ENCODE data around the gene ULBP1. TPM values are rescaled to one million over a fixed set of nuclear protein-coding genes. Genes with fewer than 3 reads are reported as not detected.
"Not testable (repeated sequence)": the region's sequence is repeated elsewhere in the genome, so short reads cannot be mapped to it uniquely, and the experiment has no call there.

Gene ULBP1
- 10 to 100 TPM in 1 of 2 donors, 1 to 10 TPM in 1; 9.4 to 12.4 TPM for total RNA-seq

DNA sequence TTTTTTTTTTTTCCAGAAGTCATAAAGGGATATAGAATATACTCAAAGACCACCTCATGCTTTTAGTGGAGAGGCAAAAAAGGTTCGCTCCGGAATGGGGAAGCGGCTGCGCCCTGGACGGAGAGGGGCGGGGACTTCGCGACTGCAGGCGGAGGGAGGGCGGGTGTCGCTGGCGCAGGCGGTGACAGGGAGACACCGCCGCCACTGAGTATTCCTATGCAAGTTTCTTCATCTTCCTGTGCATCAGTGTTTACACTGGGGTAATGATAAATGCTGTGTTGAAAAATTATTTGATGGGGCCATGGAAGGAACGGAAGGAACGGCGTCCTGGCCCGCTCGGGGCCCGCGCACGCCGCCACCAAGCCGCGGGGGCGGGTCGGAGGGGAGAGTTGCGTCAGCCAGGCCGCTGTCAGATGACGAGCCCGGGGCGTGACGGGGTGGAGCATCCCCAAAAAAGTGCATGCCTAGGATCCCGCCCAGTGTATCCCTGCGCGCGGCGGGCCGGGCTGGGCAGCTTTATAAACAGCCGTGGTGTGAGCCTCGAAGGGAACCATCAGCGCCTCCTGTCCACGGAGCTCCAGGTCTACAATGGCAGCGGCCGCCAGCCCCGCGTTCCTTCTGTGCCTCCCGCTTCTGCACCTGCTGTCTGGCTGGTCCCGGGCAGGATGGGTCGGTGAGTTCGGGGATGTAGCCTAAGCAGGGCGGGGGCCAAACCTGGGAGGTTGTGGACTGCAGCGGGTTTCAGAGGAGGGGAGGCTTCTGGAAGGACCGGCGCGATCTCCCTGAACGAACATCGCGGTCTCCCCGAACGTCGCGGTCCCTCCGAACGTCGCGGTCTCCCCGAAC lies at the start of gene ULBP1:
TSS of gene ULBP1 (plus strand) at position 482 of the 846 bp plus-strand sequence. CDS start at position 589, 107 bp downstream.
- Mint-ChIP-seq H3K9me3 (no peaks in the 10 kb centered on the region), H3K4me1 (ENCODE audit: low read depth) (peaks cover 39% of the 10 kb centered on the region), H3K4me3 (peak within 1 kb of the TSS; percentile 85 to 98), H3K36me3 (ENCODE audit: insufficient read depth in 2 of 2) (peaks cover 8 to 12% of the 10 kb centered on the region in 2 donors), H3K27ac (peak within 1 kb of the TSS; percentile 91), H3K27me3 (ENCODE audit: low read depth) (peaks cover 94% of the 10 kb centered on the region)
- peak; percentile 89 to 91 for DNase-seq
- ATAC-seq (replicated peaks in 1 of 2) = peak; percentile 81 to 84

GRCh38 chr6:149915970-149916865 lies 47.5 kb upstream of the ULBP1 start:
- H3K27me3 Mint-ChIP-seq (ENCODE audit: low read depth) = peaks cover 51% of the 10 kb centered on the region
- H3K27ac Mint-ChIP-seq = no peak overlapping the region
- H3K36me3 Mint-ChIP-seq (ENCODE audit: insufficient read depth in 2 of 2) = no peaks in the 10 kb centered on the region
- H3K4me1 Mint-ChIP-seq (ENCODE audit: low read depth) = no peaks in the 10 kb centered on the region
- DNase-seq (no peak), ATAC-seq (replicated peaks in 1 of 2) (no peak)
- H3K4me3 Mint-ChIP-seq = no peak overlapping the region
- H3K9me3 Mint-ChIP-seq = no peaks in the 10 kb centered on the region

DNA sequence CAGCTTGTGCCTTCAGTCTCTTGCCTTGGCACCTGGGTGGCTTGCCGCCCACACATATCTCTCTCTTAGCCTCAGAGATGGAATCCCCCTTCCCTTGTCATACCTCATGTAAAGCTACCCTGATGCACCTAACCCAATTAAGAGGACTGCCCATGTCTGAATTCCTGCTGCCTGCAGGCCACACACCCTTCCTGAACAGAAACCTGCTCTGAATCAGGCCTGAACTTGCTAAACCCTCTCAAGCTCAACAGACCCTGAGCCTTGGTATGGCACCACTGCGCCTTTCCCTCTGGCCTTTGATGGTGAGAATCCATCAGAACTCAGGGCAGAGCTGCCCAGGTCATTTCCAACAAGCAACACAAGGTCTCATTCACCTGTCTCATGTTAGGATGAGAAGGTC lies 46.1 kb upstream of the ULBP1 start:
- Mint-ChIP-seq H3K27me3 (ENCODE audit: low read depth) (peaks cover 61% of the 10 kb centered on the region), H3K4me1 (ENCODE audit: low read depth) (peaks cover 9% of the 10 kb centered on the region), H3K36me3 (ENCODE audit: insufficient read depth in 2 of 2) (no peaks in the 10 kb centered on the region), H3K9me3 (no peaks in the 10 kb centered on the region), H3K27ac (no peak overlapping the region), H3K4me3 (no peak overlapping the region)
- ATAC-seq (replicated peaks in 1 of 2) (no peak), DNase-seq (no peak)

DNA sequence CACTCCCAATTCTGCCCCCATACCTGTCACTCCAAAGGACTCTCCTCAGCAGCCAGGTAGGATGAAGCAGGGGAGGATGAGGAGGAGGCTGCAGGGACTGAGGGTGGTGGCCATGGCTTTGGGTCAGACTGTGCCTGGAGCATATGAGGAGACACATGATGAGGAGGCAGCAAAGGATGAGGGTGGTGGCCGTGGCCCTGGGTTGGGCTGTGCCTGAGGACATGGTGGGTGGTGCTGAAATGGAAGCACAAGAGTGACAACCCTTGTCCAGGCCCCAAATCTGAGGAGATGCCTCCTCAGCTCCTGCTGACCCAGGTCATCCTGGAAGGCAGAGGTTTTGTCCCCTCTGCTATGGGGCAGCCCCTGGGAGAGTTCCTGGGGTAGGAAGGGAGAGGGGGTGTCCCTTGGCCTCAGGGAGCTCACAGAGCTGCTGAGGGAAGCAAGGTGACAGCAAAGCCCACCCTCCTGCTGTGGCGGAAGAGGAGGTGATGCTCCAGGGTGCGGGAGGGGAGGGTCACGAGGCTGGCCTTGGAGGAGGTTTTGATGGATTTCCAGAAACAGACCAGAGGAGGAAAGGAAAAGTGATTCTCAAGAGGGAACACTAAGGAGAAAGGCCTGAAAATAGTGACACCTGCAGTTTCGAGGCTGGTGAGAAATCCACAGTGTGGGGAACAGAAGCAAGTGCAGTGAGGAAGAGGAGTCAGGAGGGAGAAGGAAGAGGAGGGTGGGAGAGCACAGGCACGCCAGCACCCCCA lies 45.4 kb upstream of the ULBP1 start:
- no peaks in the 10 kb centered on the region for H3K9me3 Mint-ChIP-seq
- DNase-seq = no peak
- H3K4me1 Mint-ChIP-seq (ENCODE audit: low read depth) = peaks cover 15% of the 10 kb centered on the region
- no peak for ATAC-seq (replicated peaks in 1 of 2)
- no peak overlapping the region for H3K27ac Mint-ChIP-seq
- no peaks in the 10 kb centered on the region for H3K36me3 Mint-ChIP-seq (ENCODE audit: insufficient read depth in 2 of 2)
- peaks cover 61% of the 10 kb centered on the region for H3K27me3 Mint-ChIP-seq (ENCODE audit: low read depth)
- no peak overlapping the region for H3K4me3 Mint-ChIP-seq

- ATAC-seq (replicated peaks in 1 of 2); H3K4me3 Mint-ChIP-seq; DNase-seq; H3K36me3 Mint-ChIP-seq (ENCODE audit: insufficient read depth in 2 of 2); H3K9me3 Mint-ChIP-seq; H3K27ac Mint-ChIP-seq: not testable (repeated sequence)
- Mint-ChIP-seq H3K27me3 (ENCODE audit: low read depth) (peaks cover 61% of the 10 kb centered on the region), H3K4me1 (ENCODE audit: low read depth) (peaks cover 24% of the 10 kb centered on the region)
Measured at GRCh38 chr6:149919126-149919833, 44.5 kb upstream of the ULBP1 start.

DNA sequence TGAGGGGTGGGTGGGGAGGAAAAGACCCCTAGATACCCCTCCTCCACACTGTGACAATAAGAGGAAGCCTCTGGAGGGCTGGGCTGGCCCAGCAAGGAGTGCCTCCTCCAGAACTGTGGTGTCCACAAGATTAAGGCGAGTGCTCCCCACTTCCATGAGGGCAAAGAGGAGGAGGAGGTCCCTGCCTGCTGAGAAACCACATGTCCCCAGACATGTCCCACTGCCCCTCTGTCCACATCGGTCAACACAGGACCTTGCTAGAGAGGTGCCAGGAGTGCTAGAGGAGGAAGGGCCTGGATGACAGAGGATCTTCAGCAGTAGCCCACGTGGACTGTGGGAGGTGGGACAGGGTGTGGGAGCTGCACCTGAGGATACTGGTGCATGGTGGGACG lies 43.9 kb upstream of the ULBP1 start:
- H3K9me3 Mint-ChIP-seq = no peaks in the 10 kb centered on the region
- H3K27ac Mint-ChIP-seq = no peak overlapping the region
- ATAC-seq (replicated peaks in 1 of 2) (no peak), DNase-seq (no peak)
- peaks cover 24% of the 10 kb centered on the region for H3K4me1 Mint-ChIP-seq (ENCODE audit: low read depth)
- H3K27me3 Mint-ChIP-seq (ENCODE audit: low read depth) = peaks cover 65% of the 10 kb centered on the region
- H3K4me3 Mint-ChIP-seq = no peak overlapping the region
- no peaks in the 10 kb centered on the region for H3K36me3 Mint-ChIP-seq (ENCODE audit: insufficient read depth in 2 of 2)

GRCh38 chr6:149921361-149921760 lies 42.4 kb upstream of the ULBP1 start:
- ATAC-seq (replicated peaks in 1 of 2) = no peak
- no peak for DNase-seq
- Mint-ChIP-seq H3K27me3 (ENCODE audit: low read depth) (peaks cover 78% of the 10 kb centered on the region), H3K9me3 (no peaks in the 10 kb centered on the region), H3K4me1 (ENCODE audit: low read depth) (peaks cover 33% of the 10 kb centered on the region), H3K27ac (no peak overlapping the region), H3K4me3 (peak overlapping the region in 1 of 2 donors; percentile 31), H3K36me3 (ENCODE audit: insufficient read depth in 2 of 2) (no peaks in the 10 kb centered on the region)

DNA sequence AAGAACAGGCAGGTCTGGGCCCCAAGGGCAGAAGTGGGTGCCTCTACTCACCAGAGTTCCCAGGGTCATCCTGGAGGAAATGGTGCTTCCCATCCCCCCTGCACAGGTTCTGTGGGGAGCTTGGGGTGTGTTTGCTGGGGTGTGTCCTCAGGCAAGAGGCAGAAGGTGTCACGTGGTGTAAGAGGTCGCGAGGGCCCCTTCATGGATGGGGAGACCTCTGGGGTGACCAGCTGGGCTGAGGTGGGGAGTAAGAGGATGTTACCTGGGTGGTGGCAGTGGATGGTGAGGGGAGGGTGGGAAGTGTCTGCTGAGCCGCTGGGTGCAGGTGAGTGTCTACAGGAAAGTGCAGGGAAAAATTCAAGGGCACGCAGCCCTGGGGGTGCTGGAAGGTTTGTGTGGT lies 41.7 kb upstream of the ULBP1 start:
- ATAC-seq (replicated peaks in 1 of 2); H3K9me3 Mint-ChIP-seq; DNase-seq; H3K27ac Mint-ChIP-seq; H3K36me3 Mint-ChIP-seq (ENCODE audit: insufficient read depth in 2 of 2): not testable (repeated sequence)
- Mint-ChIP-seq H3K4me1 (ENCODE audit: low read depth) (peaks cover 34% of the 10 kb centered on the region), H3K27me3 (ENCODE audit: low read depth) (peaks cover 82% of the 10 kb centered on the region), H3K4me3 (peak overlapping the region; percentile 69 to 86)

DNA sequence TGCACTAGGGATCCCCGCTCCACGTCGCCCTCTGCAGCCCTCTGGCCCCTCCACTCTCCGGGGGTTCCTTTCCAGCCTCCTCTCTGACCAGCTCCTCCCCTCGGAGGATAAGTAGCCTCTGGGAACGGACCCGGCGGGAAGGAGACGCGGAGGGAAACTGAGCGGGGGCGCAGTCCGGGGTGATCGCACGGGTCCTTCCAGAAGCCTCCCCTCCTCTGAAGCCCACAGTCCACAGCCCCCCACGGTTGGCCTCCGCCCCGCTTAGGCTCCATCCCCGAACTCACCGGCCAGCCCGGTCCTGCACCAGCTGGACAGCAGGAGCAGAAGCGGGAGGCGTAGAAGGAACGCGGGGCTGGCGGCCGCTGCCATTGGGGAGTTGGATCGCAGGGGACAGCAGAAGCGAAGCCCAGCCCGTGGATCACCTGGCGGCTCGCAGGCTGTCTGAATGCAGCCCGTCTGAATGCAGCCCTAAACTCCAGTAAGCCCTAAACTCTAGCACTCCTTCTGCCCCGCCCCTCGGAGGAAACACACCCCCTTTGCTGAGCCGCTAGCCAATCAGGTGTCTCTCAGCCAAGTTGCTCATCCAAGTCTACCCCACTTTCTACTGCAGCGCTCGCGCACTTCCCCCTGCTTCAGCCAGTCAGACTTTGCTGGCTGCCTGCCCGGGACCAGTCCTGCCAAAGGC lies 41.0 kb upstream of the ULBP1 start, which contains the start of gene RAET1G:
TSS of gene RAET1G (minus strand) at position 480 of the 685 bp plus-strand sequence. CDS start at position 369, 111 bp downstream.
- DNase-seq (peak; percentile 84 to 91), ATAC-seq (replicated peaks in 1 of 2) (peak; percentile 95)
- Mint-ChIP-seq H3K4me1 (ENCODE audit: low read depth) (peaks cover 34% of the 10 kb centered on the region), H3K36me3 (ENCODE audit: insufficient read depth in 2 of 2) (no peaks in the 10 kb centered on the region), H3K4me3 (peak within 1 kb of the TSS; percentile 86 to 88), H3K27ac (no peak within 1 kb of the TSS), H3K27me3 (ENCODE audit: low read depth) (peaks cover 89% of the 10 kb centered on the region), H3K9me3 (no peaks in the 10 kb centered on the region)

DNA sequence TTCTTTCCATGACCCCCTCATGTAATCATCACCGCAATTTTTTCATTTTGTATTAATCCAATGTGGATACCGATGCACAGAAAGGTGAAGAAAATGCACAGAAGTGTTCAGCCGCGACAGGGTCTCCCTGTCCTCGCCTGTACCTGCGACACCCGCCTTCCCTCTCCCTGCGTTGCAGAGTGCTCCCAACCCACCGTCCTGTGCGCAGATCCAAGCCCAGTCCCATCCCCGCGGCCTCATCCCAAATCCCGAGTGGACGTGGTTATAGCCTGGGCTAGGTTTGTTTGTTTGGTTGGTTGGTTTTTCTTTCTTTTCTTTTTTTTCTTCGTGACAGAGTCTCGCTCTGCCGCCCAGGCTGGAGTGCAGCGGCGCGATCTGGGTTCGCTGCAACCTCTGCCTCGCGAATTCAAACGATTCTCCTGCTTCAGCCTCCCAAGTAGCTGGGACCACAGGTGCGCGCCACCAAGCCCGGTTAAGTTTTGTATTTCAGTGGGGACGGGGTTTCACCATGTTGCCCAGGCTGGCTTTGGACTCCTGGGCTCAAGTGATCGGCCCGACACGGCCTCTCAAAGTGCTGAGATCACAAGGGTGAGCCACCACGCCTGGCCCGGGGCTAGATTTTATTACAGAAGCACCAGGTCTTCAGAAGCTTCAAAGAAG lies 40.3 kb upstream of the ULBP1 start:
- peak overlapping the region; percentile 86 to 88 for H3K4me3 Mint-ChIP-seq
- H3K27ac Mint-ChIP-seq = no peak overlapping the region
- no peak for DNase-seq
- H3K36me3 Mint-ChIP-seq (ENCODE audit: insufficient read depth in 2 of 2) = no peaks in the 10 kb centered on the region
- H3K9me3 Mint-ChIP-seq = no peaks in the 10 kb centered on the region
- ATAC-seq (replicated peaks in 1 of 2) = peak; percentile 30 to 34
- H3K27me3 Mint-ChIP-seq (ENCODE audit: low read depth) = peaks cover 91% of the 10 kb centered on the region
- H3K4me1 Mint-ChIP-seq (ENCODE audit: low read depth) = peaks cover 34% of the 10 kb centered on the region

DNA sequence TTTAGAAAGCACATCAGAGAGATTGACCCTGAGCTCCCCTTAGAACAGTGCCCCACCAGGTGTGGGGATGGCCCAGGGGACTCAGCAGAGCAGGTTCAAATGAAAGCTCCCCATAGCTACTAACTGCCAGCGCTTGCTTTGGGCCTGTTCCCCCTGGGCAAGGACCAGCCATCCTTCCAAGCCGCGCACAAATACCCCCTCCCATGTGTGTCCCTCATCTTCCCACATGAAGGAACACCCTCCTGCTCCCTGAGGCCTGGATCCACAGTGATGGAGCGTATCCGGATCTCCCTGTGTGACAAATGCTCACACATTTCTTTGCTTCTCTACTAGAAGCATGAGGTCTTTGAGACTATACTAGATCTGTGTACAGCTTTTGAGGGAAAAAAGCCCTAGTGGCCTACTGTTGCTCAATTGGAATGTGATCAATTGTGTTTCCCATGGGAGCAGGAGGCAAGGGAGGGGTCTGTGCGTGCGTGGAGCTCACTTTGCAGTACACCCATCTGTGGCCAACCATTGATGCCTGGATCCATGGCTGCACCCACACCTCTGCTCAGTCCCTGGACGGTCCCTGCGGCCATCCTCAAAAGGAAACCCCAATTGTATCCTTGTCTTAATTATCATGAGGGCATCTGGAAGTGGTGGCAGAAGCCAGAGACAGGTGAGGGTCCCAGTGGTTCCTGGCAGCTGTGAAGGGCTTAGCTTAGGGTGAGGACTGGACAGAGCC lies 39.4 kb upstream of the ULBP1 start:
- ATAC-seq (replicated peaks in 1 of 2) = no peak
- H3K9me3 Mint-ChIP-seq = no peaks in the 10 kb centered on the region
- DNase-seq = no peak
- peaks cover 34% of the 10 kb centered on the region for H3K4me1 Mint-ChIP-seq (ENCODE audit: low read depth)
- no peaks in the 10 kb centered on the region for H3K36me3 Mint-ChIP-seq (ENCODE audit: insufficient read depth in 2 of 2)
- no peak overlapping the region for H3K27ac Mint-ChIP-seq
- H3K4me3 Mint-ChIP-seq = peak overlapping the region; percentile 86 to 88
- peaks cover 95% of the 10 kb centered on the region for H3K27me3 Mint-ChIP-seq (ENCODE audit: low read depth)
